HEK293 (cell line): Measurements from ENCODE around the gene SLC25A41.

Source experiments
- CTCF ChIA-PET: fragments of 350-600 bp; formaldehyde crosslinking; extraction: SDS; loops from one replicate; lab custom pipeline; 2021; ENCODE audit warnings: antibody characterized with exemption; lab: Yijun Ruan, JAX
- POLR2A ChIA-PET: fragments of 300-600 bp; formaldehyde crosslinking; extraction: SDS; loops from one replicate; lab custom pipeline; 2020; ENCODE audit warnings: antibody characterized with exemption, inconsistent platforms; lab: Yijun Ruan, JAX
- H3K27ac ChIP-seq: fragments of 200-500 bp; sonication (Bioruptor generic); 2 replicates; pipeline ENCODE4 v1.5.1; 2014; ENCODE audit warnings: low read depth, low read length, control low read depth, inconsistent platforms; ENCODE audit errors: extremely low read depth
- H3K36me3 ChIP-seq, 2 experiments: fragments of 200-500 bp in 1 of 2; sonication (Bioruptor generic) in 1 of 2; 1 replicate in 1 of 2; 2 replicates in 1 of 2; pipeline ENCODE4 v1.5.1; 2014 to 2017; ENCODE audit warnings: inconsistent platforms in 2 of 2, low read length in 2 of 2; ENCODE audit not compliant: control insufficient read depth in 2 of 2, insufficient read depth in 1 of 2
- H3K4me1 ChIP-seq: fragments of 200-500 bp; sonication (Bioruptor generic); 2 replicates; pipeline ENCODE4 v1.5.1; 2014; ENCODE audit warnings: mild to moderate bottlenecking, low read length, inconsistent platforms; ENCODE audit not compliant: control insufficient read depth, insufficient read depth
- H3K4me3 ChIP-seq: 2 replicates; pipeline ENCODE4 v1.5.1; 2011; ENCODE audit warnings: low read depth, mild to moderate bottlenecking, control low read depth, low read length, moderate library complexity
- H3K9me3 ChIP-seq: fragments of 200-500 bp; sonication (Bioruptor generic); 2 replicates; pipeline ENCODE4 v1.5.1; 2014; ENCODE audit warnings: low read depth, low read length, inconsistent platforms; ENCODE audit not compliant: control insufficient read depth, insufficient read depth
- GLIS1 ChIP-seq: fragments of 450-650 bp; formaldehyde crosslinking; IDR thresholded peaks from 2 replicates; pipeline ENCODE4 v1.5.1; 2016; ENCODE audit warnings: missing biosample characterization, missing genetic modification characterization
- GLIS2 ChIP-seq: fragments of 450-650 bp; formaldehyde crosslinking; IDR thresholded peaks from 2 replicates; pipeline ENCODE4 v1.5.1; 2016; ENCODE audit warnings: missing biosample characterization, missing genetic modification characterization
- HOXC10 ChIP-seq: sonication (generic); formaldehyde crosslinking; IDR thresholded peaks from 2 replicates; pipeline ENCODE4 v1.8.1; 2023; ENCODE audit warnings: mild to moderate bottlenecking, missing genetic modification reagents
- OVOL3 ChIP-seq: fragments of 450-650 bp; formaldehyde crosslinking; IDR thresholded peaks from 2 replicates; pipeline ENCODE4 v1.5.1; 2016; ENCODE audit warnings: missing biosample characterization, missing genetic modification characterization
- ZBTB17 ChIP-seq: fragments of 450-650 bp; formaldehyde crosslinking; IDR thresholded peaks from 2 replicates; pipeline ENCODE4 v1.5.1; 2016; ENCODE audit warnings: missing biosample characterization, missing genetic modification characterization
- ZBTB8A ChIP-seq: fragments of 450-650 bp; formaldehyde crosslinking; IDR thresholded peaks from 2 replicates; pipeline ENCODE4 v1.5.1; 2016; ENCODE audit warnings: missing biosample characterization, missing genetic modification characterization
- ZIC2 ChIP-seq: fragments of 450-650 bp; formaldehyde crosslinking; IDR thresholded peaks from 2 replicates; pipeline ENCODE4 v1.5.1; 2016; ENCODE audit warnings: missing biosample characterization, missing genetic modification characterization
- ZNF114 ChIP-seq: fragments of 450-650 bp; formaldehyde crosslinking; IDR thresholded peaks from 2 replicates; pipeline ENCODE4 v1.5.0; 2017; ENCODE audit warnings: missing biosample characterization, missing genetic modification characterization
- ZNF155 ChIP-seq: fragments of 450-650 bp; formaldehyde crosslinking; IDR thresholded peaks from 2 replicates; pipeline ENCODE4 v1.5.1; 2016; ENCODE audit warnings: missing biosample characterization, missing genetic modification characterization
- ZNF266 ChIP-seq: fragments of 450-650 bp; formaldehyde crosslinking; IDR thresholded peaks from 2 replicates; pipeline ENCODE4 v1.5.1; 2016; ENCODE audit warnings: missing biosample characterization, missing genetic modification characterization, low read depth
- ZNF311 ChIP-seq: fragments of 450-650 bp; formaldehyde crosslinking; IDR thresholded peaks from 2 replicates; pipeline ENCODE4 v1.5.1; 2017; ENCODE audit warnings: missing biosample characterization, missing genetic modification characterization, borderline replicate concordance
- ZNF350 ChIP-seq: fragments of 450-650 bp; formaldehyde crosslinking; IDR thresholded peaks from 2 replicates; pipeline ENCODE4 v1.5.0; 2017; ENCODE audit warnings: missing biosample characterization, mild to moderate bottlenecking, missing genetic modification characterization
- ZNF354C ChIP-seq: fragments of 450-650 bp; formaldehyde crosslinking; IDR thresholded peaks from 2 replicates; pipeline ENCODE4 v1.5.1; 2016; ENCODE audit warnings: missing biosample characterization, missing genetic modification characterization, low read depth, borderline replicate concordance
- ZNF37A ChIP-seq: fragments of 450-650 bp; IDR thresholded peaks from 2 replicates; pipeline ENCODE4 v1.5.1; 2018; ENCODE audit warnings: missing biosample characterization, missing genetic modification characterization
- ZNF548 ChIP-seq: fragments of 450-650 bp; formaldehyde crosslinking; IDR thresholded peaks from 2 replicates; pipeline ENCODE4 v1.5.1; 2016; ENCODE audit warnings: missing biosample characterization, missing genetic modification characterization
- ZNF560 ChIP-seq: fragments of 450-650 bp; formaldehyde crosslinking; IDR thresholded peaks from 2 replicates; pipeline ENCODE4 v1.5.1; 2017; ENCODE audit warnings: missing biosample characterization, missing genetic modification characterization, borderline replicate concordance
- ZNF621 ChIP-seq: fragments of 450-650 bp; formaldehyde crosslinking; IDR thresholded peaks from 2 replicates; pipeline ENCODE4 v1.5.1; 2017; ENCODE audit warnings: missing biosample characterization, missing genetic modification characterization
- ZNF626 ChIP-seq: fragments of 450-650 bp; sonication (Bioruptor Pico); formaldehyde crosslinking; IDR thresholded peaks from 2 replicates; pipeline ENCODE4 v1.5.1; 2018; ENCODE audit warnings: missing biosample characterization, missing genetic modification characterization, inconsistent platforms
- ZNF664 ChIP-seq: fragments of 450-650 bp; formaldehyde crosslinking; IDR thresholded peaks from 2 replicates; pipeline ENCODE4 v1.5.1; 2016; ENCODE audit warnings: missing biosample characterization, missing genetic modification characterization
- ZNF76 ChIP-seq: fragments of 450-650 bp; formaldehyde crosslinking; IDR thresholded peaks from 2 replicates; pipeline ENCODE4; 2016; ENCODE audit warnings: low read depth, missing biosample characterization, missing genetic modification characterization, borderline replicate concordance
- ZNF792 ChIP-seq: fragments of 450-650 bp; formaldehyde crosslinking; IDR thresholded peaks from 2 replicates; pipeline ENCODE4 v1.5.1; 2016; ENCODE audit warnings: missing biosample characterization, missing genetic modification characterization
- ZSCAN23 ChIP-seq: fragments of 450-650 bp; formaldehyde crosslinking; IDR thresholded peaks from 2 replicates; pipeline ENCODE4 v1.5.1; 2016; ENCODE audit warnings: missing biosample characterization, missing genetic modification characterization
- TF ChIP-seq, protein P1 (sequence below): fragments of 450-650 bp; formaldehyde crosslinking; IDR thresholded peaks from 2 replicates; pipeline ENCODE4 v1.5.1; 2016; ENCODE audit warnings: missing biosample characterization, missing genetic modification characterization
- TF ChIP-seq, protein P2 (sequence below): fragments of 450-650 bp; IDR thresholded peaks from 2 replicates; pipeline ENCODE4 v1.5.1; 2018; ENCODE audit warnings: missing biosample characterization, missing genetic modification characterization
- TF ChIP-seq, protein P3 (sequence below): fragments of 450-650 bp; formaldehyde crosslinking; IDR thresholded peaks from 2 replicates; pipeline ENCODE4 v1.5.1; 2016; ENCODE audit warnings: missing biosample characterization, missing genetic modification characterization
- TF ChIP-seq, protein P4 (sequence below): fragments of 450-650 bp; formaldehyde crosslinking; IDR thresholded peaks from 2 replicates; pipeline ENCODE4 v1.5.1; 2016; ENCODE audit warnings: missing biosample characterization, missing genetic modification characterization

The SLC25A41 gene

DNA sequence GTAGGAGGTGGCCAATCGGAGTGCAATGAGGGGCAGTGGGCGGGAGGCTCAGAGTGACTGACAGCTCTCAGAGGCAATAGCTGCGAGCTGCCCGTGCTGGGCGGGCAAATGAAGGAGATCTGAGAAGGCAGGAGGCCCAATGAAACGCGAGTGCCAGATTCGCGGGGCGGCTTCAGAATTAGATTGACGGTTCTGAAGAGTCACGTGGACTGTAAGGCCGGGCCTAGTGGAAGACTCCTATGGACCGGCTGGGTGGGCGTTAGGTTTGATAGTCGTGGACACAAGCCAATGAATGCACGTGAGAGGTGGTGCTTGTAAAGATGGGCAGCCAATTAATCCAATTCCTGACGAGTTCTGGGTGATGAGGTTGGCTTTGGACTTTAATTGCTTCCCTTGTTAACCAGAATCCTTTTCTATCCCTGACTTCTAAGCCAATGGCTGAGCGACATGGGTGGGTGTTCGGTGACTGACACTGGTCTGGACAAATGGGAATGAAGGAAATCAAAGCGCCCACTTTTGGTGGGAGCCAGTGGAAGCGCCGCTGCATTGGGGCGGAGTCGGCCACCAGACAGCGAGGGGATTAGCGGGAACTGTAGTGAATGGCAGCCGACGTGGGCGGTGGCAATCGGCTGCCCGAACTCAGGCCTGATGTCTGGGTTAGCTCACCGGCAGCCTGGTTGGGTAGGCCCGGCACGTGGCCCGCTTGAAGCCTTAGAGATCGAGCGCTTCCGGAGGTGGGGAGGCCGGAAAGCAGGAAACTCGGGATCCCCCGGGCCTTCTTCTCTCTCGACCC is 8.4 kb downstream of the SLC25A41 start (continued):
- TF ChIP-seq, protein P1, sequence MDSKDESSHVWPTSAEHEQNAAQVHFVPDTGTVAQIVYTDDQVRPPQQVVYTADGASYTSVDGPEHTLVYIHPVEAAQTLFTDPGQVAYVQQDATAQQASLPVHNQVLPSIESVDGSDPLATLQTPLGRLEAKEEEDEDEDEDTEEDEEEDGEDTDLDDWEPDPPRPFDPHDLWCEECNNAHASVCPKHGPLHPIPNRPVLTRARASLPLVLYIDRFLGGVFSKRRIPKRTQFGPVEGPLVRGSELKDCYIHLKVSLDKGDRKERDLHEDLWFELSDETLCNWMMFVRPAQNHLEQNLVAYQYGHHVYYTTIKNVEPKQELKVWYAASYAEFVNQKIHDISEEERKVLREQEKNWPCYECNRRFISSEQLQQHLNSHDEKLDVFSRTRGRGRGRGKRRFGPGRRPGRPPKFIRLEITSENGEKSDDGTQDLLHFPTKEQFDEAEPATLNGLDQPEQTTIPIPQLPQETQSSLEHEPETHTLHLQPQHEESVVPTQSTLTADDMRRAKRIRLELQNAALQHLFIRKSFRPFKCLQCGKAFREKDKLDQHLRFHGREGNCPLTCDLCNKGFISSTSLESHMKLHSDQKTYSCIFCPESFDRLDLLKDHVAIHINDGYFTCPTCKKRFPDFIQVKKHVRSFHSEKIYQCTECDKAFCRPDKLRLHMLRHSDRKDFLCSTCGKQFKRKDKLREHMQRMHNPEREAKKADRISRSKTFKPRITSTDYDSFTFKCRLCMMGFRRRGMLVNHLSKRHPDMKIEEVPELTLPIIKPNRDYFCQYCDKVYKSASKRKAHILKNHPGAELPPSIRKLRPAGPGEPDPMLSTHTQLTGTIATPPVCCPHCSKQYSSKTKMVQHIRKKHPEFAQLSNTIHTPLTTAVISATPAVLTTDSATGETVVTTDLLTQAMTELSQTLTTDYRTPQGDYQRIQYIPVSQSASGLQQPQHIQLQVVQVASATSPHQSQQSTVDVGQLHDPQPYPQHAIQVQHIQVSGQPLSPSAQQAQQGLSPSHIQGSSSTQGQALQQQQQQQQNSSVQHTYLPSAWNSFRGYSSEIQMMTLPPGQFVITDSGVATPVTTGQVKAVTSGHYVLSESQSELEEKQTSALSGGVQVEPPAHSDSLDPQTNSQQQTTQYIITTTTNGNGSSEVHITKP (tag by site-specific recombination): peak; percentile 78
- no peak for TF ChIP-seq OVOL3 (tag by site-specific recombination)
- peak; percentile 94 for TF ChIP-seq ZBTB17 (tag by site-specific recombination)

DNA sequence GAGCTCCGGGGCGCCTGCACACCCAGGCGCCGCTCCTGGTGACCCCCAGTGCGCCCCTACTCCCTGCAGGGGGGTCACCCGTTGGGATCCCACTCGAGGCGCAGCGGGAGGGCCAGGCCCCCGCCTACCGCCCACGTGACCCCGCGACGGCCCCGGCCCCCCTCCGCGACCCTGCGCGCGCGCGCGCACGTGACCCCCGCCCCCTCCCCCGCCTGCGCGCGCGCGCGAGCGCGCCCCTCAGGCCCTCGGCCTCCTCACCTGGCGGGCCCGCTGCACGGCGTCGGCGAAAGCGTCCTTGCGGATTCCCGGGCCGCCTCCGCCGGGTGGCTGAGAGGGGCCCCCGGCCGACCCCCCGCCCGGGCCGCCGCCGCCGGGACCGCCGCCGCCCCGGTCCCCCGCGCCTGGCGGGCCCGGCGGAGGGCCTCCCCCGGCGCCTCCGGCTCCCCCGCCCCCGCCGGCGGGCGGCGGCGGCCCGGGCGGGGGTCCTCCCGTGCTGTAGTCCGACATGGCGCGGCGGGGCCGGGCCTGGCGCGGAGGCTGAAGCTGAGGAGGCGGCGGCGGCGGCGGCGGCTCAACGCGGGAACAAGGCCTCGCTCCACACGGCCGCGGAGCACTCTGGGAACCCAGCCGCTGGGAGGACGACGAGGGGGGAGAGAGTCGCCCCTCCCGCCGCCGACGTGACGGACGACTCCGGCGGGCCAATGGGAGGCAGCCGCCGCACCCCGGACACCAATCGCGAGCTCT is 9.2 kb downstream of the SLC25A41 start, which contains the start of gene KHSRP:
TSS of gene KHSRP (minus strand) at position 617 of the 744 bp plus-strand sequence. CDS start at position 507, 110 bp downstream.
- H3K4me1 ChIP-seq: peaks cover 7% of the 10 kb centered on the region
- no peaks in the 10 kb centered on the region for H3K9me3 ChIP-seq
- peak within 1 kb of the TSS; percentile 79 for H3K27ac ChIP-seq
- POLR2A ChIA-PET: interaction anchor here (0.5 to 2.1 kb wide), 24 partner anchors 8 to 412 kb away, joined by 3 to 25 read pairs (median 4); partner anchors contain the start of genes ALKBH7, CLPP, GPR108 and GTF2F1
- H3K36me3 ChIP-seq: peaks cover 6 to 40% of the 10 kb centered on the region in 2 experiments; a peak in 2 of 3 replicates
- TF ChIP-seq HOXC10 (CRISPR knock-in tag): peak; percentile 77; the same call in 1 of the 2 replicates
- TF ChIP-seq ZNF792 (tag by site-specific recombination): no peak
- TF ChIP-seq ZNF114 (tag by site-specific recombination): no peak
- peak; percentile 50; the same call in 1 of the 2 replicates for TF ChIP-seq GLIS2 (tag by site-specific recombination)
- TF ChIP-seq ZNF311 (tag by site-specific recombination): no peak
- TF ChIP-seq ZNF37A (tag by site-specific recombination): no peak
- no peak for TF ChIP-seq ZNF664 (tag by site-specific recombination)
- TF ChIP-seq ZNF76 (tag by site-specific recombination): peak; percentile 84
- TF ChIP-seq ZNF560: no peak
- TF ChIP-seq ZNF548 (tag by site-specific recombination): no peak
- TF ChIP-seq, protein P2, sequence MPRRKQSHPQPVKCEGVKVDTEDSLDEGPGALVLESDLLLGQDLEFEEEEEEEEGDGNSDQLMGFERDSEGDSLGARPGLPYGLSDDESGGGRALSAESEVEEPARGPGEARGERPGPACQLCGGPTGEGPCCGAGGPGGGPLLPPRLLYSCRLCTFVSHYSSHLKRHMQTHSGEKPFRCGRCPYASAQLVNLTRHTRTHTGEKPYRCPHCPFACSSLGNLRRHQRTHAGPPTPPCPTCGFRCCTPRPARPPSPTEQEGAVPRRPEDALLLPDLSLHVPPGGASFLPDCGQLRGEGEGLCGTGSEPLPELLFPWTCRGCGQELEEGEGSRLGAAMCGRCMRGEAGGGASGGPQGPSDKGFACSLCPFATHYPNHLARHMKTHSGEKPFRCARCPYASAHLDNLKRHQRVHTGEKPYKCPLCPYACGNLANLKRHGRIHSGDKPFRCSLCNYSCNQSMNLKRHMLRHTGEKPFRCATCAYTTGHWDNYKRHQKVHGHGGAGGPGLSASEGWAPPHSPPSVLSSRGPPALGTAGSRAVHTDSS (tag by site-specific recombination): no peak
- TF ChIP-seq GLIS1 (tag by site-specific recombination): peak; percentile 79
- TF ChIP-seq ZIC2 (tag by site-specific recombination): peak; percentile 90
- TF ChIP-seq, protein P3, sequence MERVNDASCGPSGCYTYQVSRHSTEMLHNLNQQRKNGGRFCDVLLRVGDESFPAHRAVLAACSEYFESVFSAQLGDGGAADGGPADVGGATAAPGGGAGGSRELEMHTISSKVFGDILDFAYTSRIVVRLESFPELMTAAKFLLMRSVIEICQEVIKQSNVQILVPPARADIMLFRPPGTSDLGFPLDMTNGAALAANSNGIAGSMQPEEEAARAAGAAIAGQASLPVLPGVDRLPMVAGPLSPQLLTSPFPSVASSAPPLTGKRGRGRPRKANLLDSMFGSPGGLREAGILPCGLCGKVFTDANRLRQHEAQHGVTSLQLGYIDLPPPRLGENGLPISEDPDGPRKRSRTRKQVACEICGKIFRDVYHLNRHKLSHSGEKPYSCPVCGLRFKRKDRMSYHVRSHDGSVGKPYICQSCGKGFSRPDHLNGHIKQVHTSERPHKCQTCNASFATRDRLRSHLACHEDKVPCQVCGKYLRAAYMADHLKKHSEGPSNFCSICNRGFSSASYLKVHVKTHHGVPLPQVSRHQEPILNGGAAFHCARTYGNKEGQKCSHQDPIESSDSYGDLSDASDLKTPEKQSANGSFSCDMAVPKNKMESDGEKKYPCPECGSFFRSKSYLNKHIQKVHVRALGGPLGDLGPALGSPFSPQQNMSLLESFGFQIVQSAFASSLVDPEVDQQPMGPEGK: peak; percentile 98
- TF ChIP-seq ZNF155: no peak
- TF ChIP-seq ZNF354C: no peak
- TF ChIP-seq, protein P4, sequence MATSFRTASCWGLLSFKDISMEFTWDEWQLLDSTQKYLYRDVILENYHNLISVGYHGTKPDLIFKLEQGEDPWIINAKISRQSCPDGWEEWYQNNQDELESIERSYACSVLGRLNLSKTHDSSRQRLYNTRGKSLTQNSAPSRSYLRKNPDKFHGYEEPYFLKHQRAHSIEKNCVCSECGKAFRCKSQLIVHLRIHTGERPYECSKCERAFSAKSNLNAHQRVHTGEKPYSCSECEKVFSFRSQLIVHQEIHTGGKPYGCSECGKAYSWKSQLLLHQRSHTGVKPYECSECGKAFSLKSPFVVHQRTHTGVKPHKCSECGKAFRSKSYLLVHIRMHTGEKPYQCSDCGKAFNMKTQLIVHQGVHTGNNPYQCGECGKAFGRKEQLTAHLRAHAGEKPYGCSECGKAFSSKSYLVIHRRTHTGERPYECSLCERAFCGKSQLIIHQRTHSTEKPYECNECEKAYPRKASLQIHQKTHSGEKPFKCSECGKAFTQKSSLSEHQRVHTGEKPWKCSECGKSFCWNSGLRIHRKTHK (tag by site-specific recombination): no peak
- no peak for TF ChIP-seq ZNF266
- no peak for TF ChIP-seq ZBTB8A (tag by site-specific recombination)
- no peak for TF ChIP-seq ZNF621 (tag by site-specific recombination)
- TF ChIP-seq ZNF350 (tag by site-specific recombination): no peak
- no peak for TF ChIP-seq ZSCAN23
- no peak for TF ChIP-seq ZNF626 (tag by site-specific recombination)
- peak within 1 kb of the TSS; percentile 84 for H3K4me3 ChIP-seq
- CTCF ChIA-PET: interaction anchor here (0.6 kb wide), 1 partner anchor 503 kb away, joined by 3 read pairs; no protein-coding TSS in a partner anchor
